Effector memory CD4-positive, alpha-beta T cell (primary cell): Measurements from ENCODE around the gene SLC12A9.

ENCODE experiments used
- DNase-seq, 3 donors: peaks; one replicate each; pipeline ENCODE4 v3.0.0-alpha.2; 2020
- H3K27ac ChIP-seq: 2 replicates; pipeline ENCODE4 v1.7.0; 2013; ENCODE audit warnings: mild to moderate bottlenecking, low read length, moderate library complexity; ENCODE audit not compliant: insufficient read depth, poor library complexity, severe bottlenecking
- H3K27me3 ChIP-seq: replicated peaks from 2 replicates; pipeline ENCODE4 v1.7.0; 2013; ENCODE audit warnings: mild to moderate bottlenecking, low read length; ENCODE audit not compliant: insufficient read depth, control insufficient read depth, poor library complexity, severe bottlenecking
- H3K36me3 ChIP-seq: 2 replicates; pipeline ENCODE4 v1.7.0; 2013; ENCODE audit warnings: mild to moderate bottlenecking, low read length, moderate library complexity; ENCODE audit not compliant: control insufficient read depth, insufficient read depth
- H3K4me1 ChIP-seq: 2 replicates; pipeline ENCODE4 v1.7.0; 2013; ENCODE audit warnings: low read length, mild to moderate bottlenecking; ENCODE audit not compliant: control insufficient read depth, insufficient read depth, poor library complexity, severe bottlenecking
- H3K4me3 ChIP-seq: 2 replicates; pipeline ENCODE4 v1.7.0; 2013; ENCODE audit warnings: low read length, low read depth, mild to moderate bottlenecking; ENCODE audit not compliant: insufficient read depth, poor library complexity, severe bottlenecking
- H3K9me3 ChIP-seq: 2 replicates; pipeline ENCODE4 v1.7.0; 2013; ENCODE audit warnings: mild to moderate bottlenecking, low read length, moderate library complexity; ENCODE audit not compliant: control insufficient read depth

The SLC12A9 gene

DNA sequence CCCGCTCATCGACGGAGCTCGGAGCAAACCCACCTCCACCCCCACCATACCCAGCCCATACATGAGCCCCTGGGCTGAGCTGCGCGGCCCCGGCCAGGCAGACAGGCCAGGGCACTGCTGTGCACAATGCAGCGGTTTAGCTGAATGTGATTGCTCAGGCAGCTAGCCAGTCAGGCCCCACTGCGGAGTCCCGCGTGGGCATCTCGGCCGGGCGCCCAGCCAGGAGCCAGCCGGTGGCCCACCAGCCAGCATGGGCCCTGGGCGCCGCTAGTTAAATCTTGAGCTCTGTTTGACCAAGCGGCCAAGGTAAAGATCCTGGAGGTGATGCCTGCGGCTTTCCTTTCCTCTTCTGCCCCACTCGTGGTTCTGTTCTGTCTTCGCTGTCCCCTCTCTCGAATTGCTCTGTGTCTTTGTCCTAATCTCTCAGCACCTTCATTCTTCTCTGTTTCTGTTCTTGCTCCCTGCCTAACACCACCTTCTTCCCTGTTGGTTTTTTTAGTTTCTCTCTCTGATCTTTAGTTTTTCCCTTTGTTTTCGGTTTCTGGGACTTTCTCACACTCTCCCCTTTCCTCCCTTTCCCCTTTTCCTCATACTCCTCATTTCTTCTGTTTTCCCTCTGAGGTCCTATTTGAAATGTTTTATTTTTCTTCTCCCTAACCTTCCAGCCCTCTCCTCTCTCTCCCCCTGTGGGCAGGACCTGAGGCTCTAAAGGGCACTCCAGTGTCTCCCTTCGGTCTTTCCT lies 30.4 kb downstream of the SLC12A9 start:
- no peak for DNase-seq
- H3K27ac ChIP-seq: no peak overlapping the region
- peaks cover 73% of the 10 kb centered on the region for H3K36me3 ChIP-seq
- no peak overlapping the region for H3K4me3 ChIP-seq
- H3K27me3 ChIP-seq: no peaks in the 10 kb centered on the region
- H3K9me3 ChIP-seq: no peaks in the 10 kb centered on the region
- H3K4me1 ChIP-seq: peaks cover 10% of the 10 kb centered on the region

DNA sequence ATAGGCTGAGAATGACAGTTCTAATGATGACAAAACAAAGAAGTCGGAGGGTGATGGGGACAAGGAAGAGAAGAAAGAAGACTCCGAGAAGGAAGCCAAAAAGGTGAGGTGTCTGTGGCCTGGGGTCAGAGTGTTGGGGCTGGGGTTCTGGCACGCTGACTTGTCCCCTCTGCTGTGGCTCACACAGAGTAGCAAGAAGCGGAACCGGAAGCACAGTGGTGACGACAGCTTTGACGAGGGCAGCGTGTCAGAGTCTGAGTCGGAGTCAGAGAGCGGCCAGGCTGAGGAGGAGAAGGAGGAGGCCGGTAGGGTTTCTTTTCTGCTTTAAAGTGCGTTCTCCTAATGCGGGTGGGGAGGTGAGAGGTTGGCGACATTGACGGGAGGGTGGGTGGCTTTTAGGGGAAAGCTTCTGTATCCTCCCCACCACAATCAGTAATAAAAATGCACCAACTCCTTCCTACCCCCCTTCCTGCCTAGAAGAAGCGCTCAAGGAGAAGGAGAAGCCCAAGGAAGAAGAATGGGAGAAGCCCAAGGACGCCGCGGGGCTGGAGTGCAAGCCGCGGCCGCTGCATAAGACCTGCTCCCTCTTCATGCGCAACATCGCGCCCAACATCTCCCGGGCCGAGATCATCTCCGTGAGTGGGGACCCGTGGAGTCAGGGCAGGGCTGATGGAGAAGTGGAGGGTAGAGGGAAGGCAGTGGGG lies 32.4 kb downstream of the SLC12A9 start:
- Histone ChIP-seq H3K36me3 (peaks cover 69% of the 10 kb centered on the region), H3K27me3 (no peaks in the 10 kb centered on the region), H3K4me1 (peaks cover 24% of the 10 kb centered on the region), H3K4me3 (no peak overlapping the region), H3K27ac (peak overlapping the region; percentile 35), H3K9me3 (no peaks in the 10 kb centered on the region)
- peak; percentile 44 to 59 (median 46) for DNase-seq

DNA sequence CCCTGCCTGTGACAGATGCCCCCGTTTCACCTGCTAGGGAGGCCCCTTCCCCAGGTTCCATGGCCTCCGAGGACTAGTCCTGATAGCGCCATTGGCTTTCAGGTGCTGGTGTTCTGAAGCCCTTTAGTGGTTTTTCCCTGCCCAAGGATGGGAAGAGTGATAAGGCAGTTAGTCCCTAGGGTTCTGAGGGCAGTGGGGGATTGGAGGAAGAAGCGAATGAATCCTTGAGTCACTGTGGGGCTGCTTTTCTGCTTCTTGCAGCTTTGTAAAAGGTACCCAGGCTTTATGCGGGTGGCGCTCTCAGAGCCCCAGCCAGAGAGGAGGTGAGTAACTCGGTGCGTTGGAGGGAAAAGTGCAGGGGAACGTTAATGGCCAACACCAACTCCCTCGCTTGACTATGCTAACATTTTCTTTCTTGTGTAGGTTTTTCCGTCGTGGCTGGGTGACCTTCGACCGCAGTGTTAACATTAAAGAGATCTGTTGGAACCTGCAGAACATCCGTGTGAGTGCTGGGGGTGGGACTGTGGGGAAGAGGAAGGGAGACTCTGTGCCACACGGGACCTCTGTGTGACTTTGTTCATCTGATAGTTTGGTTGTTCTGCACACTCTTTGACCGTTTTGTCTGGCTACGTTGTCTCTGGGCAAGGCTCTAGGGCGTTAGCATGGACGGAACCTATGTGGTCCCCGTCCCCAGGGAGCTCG lies 33.1 kb downstream of the SLC12A9 start:
- no peak overlapping the region for H3K4me3 ChIP-seq
- H3K36me3 ChIP-seq: peaks cover 67% of the 10 kb centered on the region
- peaks cover under 1% of the 10 kb centered on the region for H3K27me3 ChIP-seq
- peak overlapping the region; percentile 35 for H3K27ac ChIP-seq
- H3K9me3 ChIP-seq: no peaks in the 10 kb centered on the region
- no peak for DNase-seq
- peaks cover 30% of the 10 kb centered on the region for H3K4me1 ChIP-seq

DNA sequence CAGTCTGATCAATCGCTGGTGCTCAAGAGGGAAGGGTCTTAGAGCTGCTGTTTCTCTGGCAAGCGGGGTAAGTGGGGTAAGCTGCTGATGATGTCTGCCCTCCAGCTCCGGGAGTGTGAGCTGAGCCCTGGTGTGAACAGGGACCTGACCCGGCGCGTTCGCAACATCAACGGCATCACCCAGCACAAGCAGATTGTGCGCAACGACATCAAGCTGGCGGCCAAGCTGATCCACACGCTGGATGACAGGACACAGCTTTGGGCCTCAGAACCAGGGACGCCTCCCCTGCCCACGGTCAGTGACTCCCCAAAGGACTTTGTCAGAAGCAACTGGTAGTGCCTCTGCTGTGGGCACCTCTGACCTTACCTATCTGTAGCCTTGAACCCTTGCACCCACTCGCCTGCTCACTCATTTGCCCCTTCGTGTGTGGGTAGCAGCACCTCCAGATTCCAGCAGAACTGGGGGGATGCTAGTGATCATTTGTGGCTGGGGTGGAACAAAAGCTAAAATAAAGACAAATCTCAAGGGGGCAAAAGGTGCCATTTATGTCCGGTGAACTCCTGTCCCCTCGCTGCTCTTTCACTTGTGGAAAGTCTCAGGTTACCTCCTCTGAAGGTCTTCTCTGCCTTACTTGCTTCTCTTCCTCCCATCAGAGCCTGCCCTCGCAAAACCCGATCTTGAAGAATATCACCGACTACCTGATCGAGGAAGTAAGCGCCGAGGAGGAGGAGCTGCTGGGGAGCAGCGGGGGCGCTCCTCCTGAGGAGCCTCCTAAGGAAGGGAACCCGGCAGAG lies 33.8 kb downstream of the SLC12A9 start:
- Histone ChIP-seq H3K27ac (no peak overlapping the region), H3K27me3 (peaks cover 8% of the 10 kb centered on the region), H3K4me3 (no peak overlapping the region), H3K4me1 (peaks cover 36% of the 10 kb centered on the region), H3K36me3 (peaks cover 60% of the 10 kb centered on the region), H3K9me3 (no peaks in the 10 kb centered on the region)
- no peak for DNase-seq

DNA sequence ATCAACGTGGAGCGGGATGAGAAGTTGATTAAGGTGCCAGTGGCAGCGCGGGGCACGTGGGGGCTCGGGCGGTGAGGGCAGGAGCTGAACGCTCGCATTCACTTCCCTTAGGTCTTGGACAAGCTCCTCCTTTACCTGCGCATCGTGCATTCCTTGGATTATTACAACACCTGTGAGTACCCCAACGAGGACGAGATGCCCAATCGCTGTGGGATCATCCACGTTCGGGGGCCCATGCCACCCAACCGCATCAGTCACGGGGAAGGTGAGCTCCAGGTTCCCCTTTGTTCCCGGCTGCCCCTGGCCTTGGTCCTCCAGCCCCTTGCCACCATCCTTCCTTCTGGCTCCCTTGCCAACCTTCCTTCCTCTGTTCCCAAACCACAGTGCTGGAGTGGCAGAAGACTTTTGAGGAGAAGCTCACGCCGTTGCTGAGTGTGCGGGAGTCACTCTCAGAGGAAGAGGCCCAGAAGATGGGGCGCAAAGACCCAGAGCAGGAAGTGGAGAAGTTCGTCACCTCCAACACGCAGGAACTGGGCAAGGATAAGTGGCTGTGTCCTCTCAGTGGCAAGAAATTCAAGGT lies 34.5 kb downstream of the SLC12A9 start:
- Histone ChIP-seq H3K4me1 (peaks cover 36% of the 10 kb centered on the region), H3K4me3 (no peak overlapping the region)
- no peak for DNase-seq

DNA sequence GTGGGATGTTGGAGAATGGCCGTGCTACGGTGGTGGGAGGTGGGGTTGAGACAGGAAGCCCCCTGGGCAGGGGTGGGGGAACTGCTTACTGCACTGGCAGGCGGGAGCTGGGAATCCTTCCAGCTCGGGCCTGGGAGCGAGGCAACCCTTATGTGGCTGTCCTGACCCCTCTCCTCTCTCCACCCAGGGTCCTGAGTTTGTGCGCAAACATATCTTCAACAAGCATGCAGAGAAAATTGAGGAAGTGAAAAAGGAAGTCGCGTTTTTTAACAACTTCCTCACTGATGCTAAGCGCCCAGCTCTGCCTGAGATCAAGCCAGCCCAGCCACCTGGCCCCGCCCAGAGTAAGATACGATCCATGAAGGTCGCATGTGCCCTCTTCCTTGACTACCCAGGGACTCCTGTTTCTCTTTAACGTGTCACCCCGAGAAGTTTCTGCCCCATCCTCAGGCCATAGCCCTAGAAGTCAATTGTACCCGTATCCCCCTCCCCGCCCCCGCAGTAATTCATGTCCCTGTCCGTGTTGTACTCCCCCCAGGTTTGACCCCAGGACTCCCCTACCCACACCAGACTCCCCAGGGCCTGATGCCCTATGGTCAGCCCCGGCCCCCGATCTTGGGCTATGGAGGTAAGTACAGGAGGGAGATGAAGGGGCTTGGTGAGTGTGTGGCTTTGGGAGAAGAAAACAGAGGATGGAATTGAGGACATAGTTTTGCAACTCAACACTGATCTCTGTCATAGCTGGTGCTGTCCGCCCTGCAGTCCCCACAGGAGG lies 35.2 kb downstream of the SLC12A9 start:
- Histone ChIP-seq H3K27me3 (peaks cover 11% of the 10 kb centered on the region), H3K4me3 (no peak overlapping the region), H3K36me3 (peaks cover 46% of the 10 kb centered on the region), H3K9me3 (no peaks in the 10 kb centered on the region), H3K4me1 (peaks cover 36% of the 10 kb centered on the region), H3K27ac (peak overlapping the region; percentile 70)
- DNase-seq: peak; percentile 36 to 54 (median 53)

More for the DNA sequence above, 34.5 kb downstream of the SLC12A9 start:
- H3K9me3 ChIP-seq: no peaks in the 10 kb centered on the region
- H3K36me3 ChIP-seq: peaks cover 53% of the 10 kb centered on the region
- peaks cover 8% of the 10 kb centered on the region for H3K27me3 ChIP-seq
- peak overlapping the region; percentile 70 for H3K27ac ChIP-seq

DNA sequence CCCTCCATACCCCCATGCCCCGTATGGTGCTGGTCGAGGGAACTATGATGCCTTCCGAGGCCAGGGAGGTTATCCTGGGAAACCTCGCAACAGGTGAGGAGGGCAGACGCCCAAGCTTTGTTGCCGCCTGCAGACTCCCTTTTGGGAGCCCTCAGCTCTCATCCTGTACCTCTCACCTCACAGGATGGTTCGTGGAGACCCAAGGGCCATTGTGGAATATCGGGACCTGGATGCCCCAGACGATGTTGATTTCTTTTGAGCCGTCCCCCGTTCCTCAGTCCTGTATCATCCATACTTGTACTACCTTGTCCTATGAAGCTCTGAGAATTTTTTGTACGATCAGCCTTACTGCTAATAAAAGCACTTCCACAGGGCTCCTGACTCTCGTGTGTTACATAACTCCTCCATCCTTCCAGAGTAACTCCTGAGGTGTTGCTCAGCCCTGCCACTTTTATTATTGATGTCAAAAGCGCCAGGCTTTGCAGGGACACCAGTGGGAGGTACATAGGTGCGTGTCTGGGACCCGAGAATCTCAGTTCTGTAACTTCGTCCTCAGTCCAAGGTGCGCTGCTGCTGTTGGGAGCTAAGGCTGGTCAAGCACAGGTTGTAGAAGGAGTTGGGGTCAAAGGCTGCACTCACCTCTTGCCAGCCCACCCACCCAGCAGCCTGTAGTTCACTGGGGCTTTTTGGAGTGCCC lies 35.9 kb downstream of the SLC12A9 start:
- H3K27ac ChIP-seq: peak overlapping the region; percentile 66
- peak overlapping the region; percentile 60 for H3K4me3 ChIP-seq
- H3K27me3 ChIP-seq: peaks cover 11% of the 10 kb centered on the region
- peaks cover 36% of the 10 kb centered on the region for H3K4me1 ChIP-seq
- no peak for DNase-seq
- H3K36me3 ChIP-seq: peaks cover 39% of the 10 kb centered on the region
- H3K9me3 ChIP-seq: no peaks in the 10 kb centered on the region

DNA sequence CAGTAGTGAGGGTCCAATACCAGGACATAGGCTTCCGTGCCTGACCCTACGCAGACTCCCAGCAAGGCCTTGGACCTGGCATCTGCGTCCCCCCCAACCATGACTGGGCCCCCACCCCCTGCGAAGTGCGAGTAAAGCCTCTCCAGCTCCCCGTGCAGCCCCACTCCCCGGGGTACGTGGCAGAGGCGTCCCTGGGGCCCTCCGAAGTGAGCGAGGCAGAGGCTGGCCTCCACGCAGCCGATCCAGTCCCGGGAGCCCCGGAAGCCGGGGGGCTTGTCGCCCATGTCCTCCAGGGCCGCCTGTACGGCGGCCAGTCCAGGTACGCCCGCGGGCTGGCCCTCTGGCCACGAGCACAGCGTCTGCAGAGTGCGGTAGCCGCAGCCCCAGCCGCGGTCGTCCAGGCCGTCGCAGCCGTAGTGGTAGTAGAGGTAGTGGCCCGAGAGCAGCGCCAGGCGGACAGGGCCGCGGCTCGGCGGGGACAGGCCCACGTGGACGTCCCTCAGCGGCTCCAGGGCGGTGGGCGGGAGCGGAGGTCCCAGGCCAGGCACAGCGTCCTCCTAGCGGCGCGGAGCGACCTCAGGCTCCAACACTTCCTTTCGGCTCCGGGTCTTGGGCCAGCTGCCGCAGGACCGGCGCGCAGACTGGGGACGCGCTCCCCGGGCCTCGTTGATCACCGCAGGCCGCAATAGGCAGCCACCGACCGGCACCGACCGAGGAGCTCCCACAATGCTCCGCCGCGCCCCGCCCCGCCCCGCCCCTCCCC lies 36.7 kb downstream of the SLC12A9 start, which contains the start of gene UFSP1:
Gene UFSP1, minus strand, starts transcription at position 728 of the 763 bp plus-strand sequence. Its CDS starts 444 bp downstream, at position 284.
- no peak for DNase-seq
- Histone ChIP-seq H3K36me3 (peaks cover 32% of the 10 kb centered on the region), H3K27me3 (peaks cover 11% of the 10 kb centered on the region), H3K4me3 (peak within 1 kb of the TSS; percentile 66), H3K27ac (peak within 1 kb of the TSS; percentile 66), H3K9me3 (no peaks in the 10 kb centered on the region), H3K4me1 (peaks cover 36% of the 10 kb centered on the region)
